Testis (tissue), 2 donors: ENCODE measurements around the gene MAGEA12.
"Not testable (repeated sequence)": the region's sequence is repeated elsewhere in the genome, so short reads cannot be mapped to it uniquely, and the experiment has no call there.

Experiments used
- POLR2A ChIP-seq: fragments of 450-650 bp; IDR thresholded peaks from one replicate; pipeline ENCODE4 v1.6.1; 2017; ENCODE audit warnings: antibody characterized with exemption, mild to moderate bottlenecking, moderate library complexity
- TF ChIP-seq, protein P1 (sequence below), 3 experiments: fragments of 450-650 bp in 2 of 3; fragments of 200-600 bp in 1 of 3; sonication (generic) in 1 of 3; IDR thresholded peaks; one replicate each; pipeline ENCODE4 v1.5.1; 2016 to 2019; ENCODE audit warnings: antibody characterized with exemption in 3 of 3, mild to moderate bottlenecking in 2 of 3, moderate library complexity in 1 of 3

DNA sequence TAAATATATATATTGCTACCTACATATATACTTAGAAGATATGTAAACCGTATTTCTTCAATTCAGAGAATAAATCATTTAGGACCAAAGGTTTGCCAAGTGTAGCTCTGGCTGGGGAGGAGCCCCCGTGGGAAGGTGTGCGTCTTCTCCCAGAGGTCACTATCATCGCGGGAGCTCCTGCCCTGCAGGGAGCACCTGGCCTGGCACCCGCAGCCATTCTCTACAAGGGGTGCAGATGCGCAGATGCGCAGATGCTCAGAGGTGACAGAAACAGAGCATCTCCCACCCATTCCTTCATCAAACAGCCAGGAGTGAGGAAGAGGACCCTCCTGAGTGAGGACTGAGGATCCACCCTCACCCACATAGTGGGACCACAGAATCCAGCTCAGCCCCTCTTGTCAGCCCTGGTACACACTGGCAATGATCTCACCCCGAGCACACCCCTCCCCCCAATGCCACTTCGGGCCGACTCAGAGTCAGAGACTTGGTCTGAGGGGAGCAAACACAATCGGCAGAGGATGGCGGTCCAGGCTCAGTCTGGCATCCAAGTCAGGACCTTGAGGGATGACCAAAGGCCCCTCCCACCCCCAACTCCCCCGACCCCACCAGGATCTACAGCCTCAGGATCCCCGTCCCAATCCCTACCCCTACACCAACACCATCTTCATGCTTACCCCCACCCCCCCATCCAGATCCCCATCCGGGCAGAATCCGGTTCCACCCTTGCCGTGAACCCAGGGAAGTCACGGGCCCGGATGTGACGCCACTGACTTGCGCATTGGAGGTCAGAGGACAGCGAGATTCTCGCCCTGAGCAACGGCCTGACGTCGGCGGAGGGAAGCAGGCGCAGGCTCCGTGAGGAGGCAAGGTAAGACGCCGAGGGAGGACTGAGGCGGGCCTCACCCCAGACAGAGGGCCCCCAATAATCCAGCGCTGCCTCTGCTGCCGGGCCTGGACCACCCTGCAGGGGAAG lies 19.5 kb upstream of the MAGEA12 start, which contains the start of gene MAGEA2B:
- TF ChIP-seq, protein P1, sequence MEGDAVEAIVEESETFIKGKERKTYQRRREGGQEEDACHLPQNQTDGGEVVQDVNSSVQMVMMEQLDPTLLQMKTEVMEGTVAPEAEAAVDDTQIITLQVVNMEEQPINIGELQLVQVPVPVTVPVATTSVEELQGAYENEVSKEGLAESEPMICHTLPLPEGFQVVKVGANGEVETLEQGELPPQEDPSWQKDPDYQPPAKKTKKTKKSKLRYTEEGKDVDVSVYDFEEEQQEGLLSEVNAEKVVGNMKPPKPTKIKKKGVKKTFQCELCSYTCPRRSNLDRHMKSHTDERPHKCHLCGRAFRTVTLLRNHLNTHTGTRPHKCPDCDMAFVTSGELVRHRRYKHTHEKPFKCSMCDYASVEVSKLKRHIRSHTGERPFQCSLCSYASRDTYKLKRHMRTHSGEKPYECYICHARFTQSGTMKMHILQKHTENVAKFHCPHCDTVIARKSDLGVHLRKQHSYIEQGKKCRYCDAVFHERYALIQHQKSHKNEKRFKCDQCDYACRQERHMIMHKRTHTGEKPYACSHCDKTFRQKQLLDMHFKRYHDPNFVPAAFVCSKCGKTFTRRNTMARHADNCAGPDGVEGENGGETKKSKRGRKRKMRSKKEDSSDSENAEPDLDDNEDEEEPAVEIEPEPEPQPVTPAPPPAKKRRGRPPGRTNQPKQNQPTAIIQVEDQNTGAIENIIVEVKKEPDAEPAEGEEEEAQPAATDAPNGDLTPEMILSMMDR (IDR thresholded peaks at IDR 0.05), result not testable (repeated sequence)
- not testable (repeated sequence) for TF ChIP-seq POLR2A
